HEK293T (cell line): ENCODE data around the gene FAM131C.

Experiments used
- BHLHE40 ChIP-seq: fragments of 450-650 bp; IDR thresholded peaks from 2 replicates; pipeline ENCODE4 v1.6.1; 2016; ENCODE audit warnings: mild to moderate bottlenecking, moderate library complexity, borderline replicate concordance
- CTBP1 ChIP-seq: fragments of 450-650 bp; IDR thresholded peaks from 2 replicates; pipeline ENCODE4 v1.6.1; 2016; ENCODE audit warnings: borderline replicate concordance
- HDGF ChIP-seq: fragments of 450-650 bp; IDR thresholded peaks from 2 replicates; pipeline ENCODE4 v1.6.1; 2017; ENCODE audit warnings: antibody characterized with exemption, borderline replicate concordance
- SUZ12 ChIP-seq: fragments of 450-650 bp; IDR thresholded peaks from 2 replicates; pipeline ENCODE4 v1.6.1; 2016; ENCODE audit warnings: mild to moderate bottlenecking
- TF ChIP-seq, protein P1 (sequence below): fragments of 450-650 bp; IDR thresholded peaks from 2 replicates; pipeline ENCODE4 v1.6.1; 2016

DNA sequence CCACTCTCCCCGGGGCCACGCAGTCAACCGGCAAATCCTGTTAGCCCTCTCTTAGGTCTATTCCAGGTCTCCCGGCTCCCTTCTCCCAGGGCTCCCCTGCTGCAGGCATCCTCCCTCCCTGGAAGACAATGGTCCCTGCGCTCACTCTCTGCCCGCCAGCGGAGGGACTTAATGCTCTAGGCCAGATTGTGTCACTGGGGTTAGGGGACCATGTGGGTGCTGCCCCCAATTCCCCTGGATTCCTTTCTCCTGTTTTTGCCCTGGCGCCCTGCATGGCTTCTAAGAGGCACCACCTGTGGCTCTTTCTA lies 8.2 kb downstream of the FAM131C start:
- TF ChIP-seq CTBP1 (no peak), SUZ12 (no peak), HDGF (no peak), BHLHE40 (no peak)
- TF ChIP-seq, protein P1, sequence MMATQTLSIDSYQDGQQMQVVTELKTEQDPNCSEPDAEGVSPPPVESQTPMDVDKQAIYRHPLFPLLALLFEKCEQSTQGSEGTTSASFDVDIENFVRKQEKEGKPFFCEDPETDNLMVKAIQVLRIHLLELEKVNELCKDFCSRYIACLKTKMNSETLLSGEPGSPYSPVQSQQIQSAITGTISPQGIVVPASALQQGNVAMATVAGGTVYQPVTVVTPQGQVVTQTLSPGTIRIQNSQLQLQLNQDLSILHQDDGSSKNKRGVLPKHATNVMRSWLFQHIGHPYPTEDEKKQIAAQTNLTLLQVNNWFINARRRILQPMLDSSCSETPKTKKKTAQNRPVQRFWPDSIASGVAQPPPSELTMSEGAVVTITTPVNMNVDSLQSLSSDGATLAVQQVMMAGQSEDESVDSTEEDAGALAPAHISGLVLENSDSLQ, result no peak
